Neuron (in vitro differentiated cells): ENCODE measurements around the gene RBM47.
"Not testable (repeated sequence)": the region's sequence is repeated elsewhere in the genome, so short reads cannot be mapped to it uniquely, and the experiment has no call there.

ENCODE experiments used
- H2AFZ ChIP-seq: one replicate; pipeline ENCODE4 v1.6.1; 2013; ENCODE audit warnings: low read depth, mild to moderate bottlenecking, inconsistent platforms, low read length, moderate library complexity
- H3K27me3 ChIP-seq: one replicate; pipeline ENCODE4 v1.6.1; 2013; ENCODE audit warnings: low read length; ENCODE audit not compliant: insufficient read depth
- H3K36me3 ChIP-seq: one replicate; pipeline ENCODE4 v1.6.1; 2013; ENCODE audit warnings: low read length; ENCODE audit not compliant: insufficient read depth
- H3K4me1 ChIP-seq: one replicate; pipeline ENCODE4 v1.6.1; 2013; ENCODE audit warnings: low read length; ENCODE audit not compliant: insufficient read depth
- H3K4me3 ChIP-seq: 2 replicates; pipeline ENCODE4 v1.5.1; 2013; ENCODE audit warnings: mild to moderate bottlenecking, low read length, moderate library complexity
- H3K9me3 ChIP-seq: one replicate; pipeline ENCODE4 v1.6.1; 2013; ENCODE audit warnings: low read length

Gene RBM47

GRCh38 chr4:40561543-40562177, 68.0 kb downstream of the RBM47 start:
- H3K9me3 ChIP-seq, H2AFZ ChIP-seq, H3K27me3 ChIP-seq, H3K36me3 ChIP-seq, H3K4me3 ChIP-seq, H3K4me1 ChIP-seq: not testable (repeated sequence)

- no peaks in the 10 kb centered on the region for H3K9me3 ChIP-seq
- H3K27me3 ChIP-seq, result no peaks in the 10 kb centered on the region
- no peaks in the 10 kb centered on the region for H3K36me3 ChIP-seq
- H3K4me1 ChIP-seq, result no peaks in the 10 kb centered on the region
- H3K4me3 ChIP-seq, result no peak overlapping the region
- no peak overlapping the region for H2AFZ ChIP-seq
Measured at GRCh38 chr4:40559585-40560465, 69.8 kb downstream of the RBM47 start.

GRCh38 chr4:40557736-40558135, 71.9 kb downstream of the RBM47 start:
- no peaks in the 10 kb centered on the region for H3K27me3 ChIP-seq
- H3K4me1 ChIP-seq, result no peaks in the 10 kb centered on the region
- no peaks in the 10 kb centered on the region for H3K9me3 ChIP-seq
- H3K4me3 ChIP-seq, result no peak overlapping the region
- no peaks in the 10 kb centered on the region for H3K36me3 ChIP-seq
- H2AFZ ChIP-seq, result no peak overlapping the region

- no peaks in the 10 kb centered on the region for H3K9me3 ChIP-seq
- no peaks in the 10 kb centered on the region for H3K4me1 ChIP-seq
- H3K27me3 ChIP-seq, result no peaks in the 10 kb centered on the region
- H2AFZ ChIP-seq, result no peak overlapping the region
- no peaks in the 10 kb centered on the region for H3K36me3 ChIP-seq
- H3K4me3 ChIP-seq, result no peak overlapping the region
Measured at GRCh38 chr4:40555176-40555900, 74.3 kb downstream of the RBM47 start.

- not testable (repeated sequence) for H3K27me3 ChIP-seq, H3K9me3 ChIP-seq, H3K4me3 ChIP-seq, H3K36me3 ChIP-seq, H3K4me1 ChIP-seq, H2AFZ ChIP-seq
Measured at GRCh38 chr4:40554641-40555040, 75.0 kb downstream of the RBM47 start.

- no peaks in the 10 kb centered on the region for H3K4me1 ChIP-seq
- no peaks in the 10 kb centered on the region for H3K9me3 ChIP-seq
- H3K36me3 ChIP-seq, result no peaks in the 10 kb centered on the region
- no peaks in the 10 kb centered on the region for H3K27me3 ChIP-seq
- H2AFZ ChIP-seq, result no peak overlapping the region
- H3K4me3 ChIP-seq, result no peak overlapping the region
Measured at GRCh38 chr4:40553995-40554394, 75.7 kb downstream of the RBM47 start.

GRCh38 chr4:40552536-40552935, 77.1 kb downstream of the RBM47 start:
- peaks cover 3% of the 10 kb centered on the region for H3K4me1 ChIP-seq

GRCh38 chr4:40551568-40552136, 78.0 kb downstream of the RBM47 start:
- not testable (repeated sequence) for H3K4me1 ChIP-seq, H3K27me3 ChIP-seq, H3K4me3 ChIP-seq, H3K36me3 ChIP-seq, H2AFZ ChIP-seq, H3K9me3 ChIP-seq

More at GRCh38 chr4:40552536-40552935, 77.1 kb downstream of the RBM47 start:
- H3K4me3 ChIP-seq, result no peak overlapping the region
- no peaks in the 10 kb centered on the region for H3K27me3 ChIP-seq
- no peak overlapping the region for H2AFZ ChIP-seq
- no peaks in the 10 kb centered on the region for H3K36me3 ChIP-seq
- no peaks in the 10 kb centered on the region for H3K9me3 ChIP-seq

GRCh38 chr4:40550948-40551462, 78.7 kb downstream of the RBM47 start:
- Histone ChIP-seq H2AFZ (no peak overlapping the region), H3K36me3 (no peaks in the 10 kb centered on the region), H3K9me3 (no peaks in the 10 kb centered on the region), H3K4me3 (no peak overlapping the region), H3K27me3 (no peaks in the 10 kb centered on the region), H3K4me1 (peaks cover 3% of the 10 kb centered on the region)

- no peak overlapping the region for H2AFZ ChIP-seq
- no peaks in the 10 kb centered on the region for H3K27me3 ChIP-seq
- H3K4me1 ChIP-seq, result peaks cover 3% of the 10 kb centered on the region
- no peak overlapping the region for H3K4me3 ChIP-seq
- no peaks in the 10 kb centered on the region for H3K36me3 ChIP-seq
- H3K9me3 ChIP-seq, result no peaks in the 10 kb centered on the region
Measured at GRCh38 chr4:40550196-40550595, 79.5 kb downstream of the RBM47 start.

GRCh38 chr4:40548256-40548655, 81.4 kb downstream of the RBM47 start:
- Histone ChIP-seq H3K27me3 (no peaks in the 10 kb centered on the region), H2AFZ (no peak overlapping the region), H3K9me3 (no peaks in the 10 kb centered on the region), H3K36me3 (no peaks in the 10 kb centered on the region), H3K4me1 (peaks cover 3% of the 10 kb centered on the region), H3K4me3 (no peak overlapping the region)

GRCh38 chr4:40547789-40548132, 81.9 kb downstream of the RBM47 start:
- no peaks in the 10 kb centered on the region for H3K36me3 ChIP-seq
- no peak overlapping the region for H2AFZ ChIP-seq
- H3K4me3 ChIP-seq, result no peak overlapping the region
- no peaks in the 10 kb centered on the region for H3K27me3 ChIP-seq
- peaks cover 3% of the 10 kb centered on the region for H3K4me1 ChIP-seq
- no peaks in the 10 kb centered on the region for H3K9me3 ChIP-seq
